MCF 10A (cell line): Measurements from ENCODE around the gene BUD13. TPM values are rescaled to one million over a fixed set of nuclear protein-coding genes. Genes with fewer than 3 reads are reported as not detected.

ENCODE experiments used
- BruUV-seq: library from RNA; stranded (reverse); fragments of 400-500 nt; replicated peaks from 2 replicates; lab custom pipeline; 2021; lab: Mats Ljungman, UMichigan
- CTCF ChIA-PET: fragments of 300-600 bp; sonication (Branson Sonifier 250); formaldehyde crosslinking; extraction: SDS; loops from one replicate; lab custom pipeline; 2021; ENCODE audit warnings: antibody characterized with exemption, inconsistent platforms; lab: Yijun Ruan, JAX
- POLR2A ChIA-PET: fragments of 300-600, 350-650 bp; sonication (Branson Sonifier 250); formaldehyde crosslinking; extraction: SDS; loops from one replicate; lab custom pipeline; 2020; ENCODE audit warnings: antibody characterized with exemption, inconsistent platforms; lab: Yijun Ruan, JAX
- DNase-seq: peaks from one replicate; pipeline ENCODE4 v3.0.0-alpha.2; 2018; ENCODE audit not compliant: unreplicated experiment
- H3K27ac Mint-ChIP-seq: one replicate; pipeline ENCODE4 v1.8.0; 2022; ENCODE audit warnings: mild to moderate bottlenecking, low read depth, mixed read lengths; ENCODE audit not compliant: unreplicated experiment
- H3K27me3 Mint-ChIP-seq: one replicate; pipeline ENCODE4 v1.8.0; 2022; ENCODE audit warnings: mixed read lengths; ENCODE audit not compliant: insufficient read depth, unreplicated experiment
- H3K36me3 Mint-ChIP-seq: one replicate; pipeline ENCODE4 v1.8.0; 2022; ENCODE audit warnings: mild to moderate bottlenecking, moderate library complexity, mixed read lengths; ENCODE audit not compliant: insufficient read depth, unreplicated experiment
- H3K4me1 Mint-ChIP-seq: one replicate; pipeline ENCODE4 v1.8.0; 2022; ENCODE audit warnings: mixed read lengths; ENCODE audit not compliant: insufficient read depth, unreplicated experiment
- H3K4me3 Mint-ChIP-seq: one replicate; pipeline ENCODE4 v1.8.0; 2022; ENCODE audit warnings: mild to moderate bottlenecking, moderate library complexity, mixed read lengths; ENCODE audit not compliant: unreplicated experiment
- H3K9me3 Mint-ChIP-seq: one replicate; pipeline ENCODE4 v1.8.0; 2022; ENCODE audit warnings: mixed read lengths; ENCODE audit not compliant: unreplicated experiment
- CTCF ChIP-seq: fragments of 200-600 bp; IDR thresholded peaks from one replicate; pipeline ENCODE4 v1.8.0; 2022; ENCODE audit warnings: antibody characterized with exemption, mild to moderate bottlenecking; ENCODE audit not compliant: unreplicated experiment
- intact Hi-C: fragments of 100-400 bp; cut with micrococcal nuclease; formaldehyde crosslinking; loops from 2 replicates; pipeline ENCODE4 v1.14.1; 2022
- total RNA-seq: library from RNA; stranded (reverse); gene quantifications from 2 replicates; pipeline ENCODE4 v1.2.3, GENCODE V29; 2022

The BUD13 gene
- total RNA-seq, 1 experiment from 2014 or later = 15.1 TPM

GRCh38 chr11:116788534-116788933 is 15.7 kb upstream of the BUD13 start:
- TF ChIP-seq CTCF = no peak
- Mint-ChIP-seq H3K9me3 (no peaks in the 10 kb centered on the region), H3K4me1 (peaks cover 28% of the 10 kb centered on the region), H3K27ac (peak overlapping the region; percentile 99), H3K36me3 (peaks cover 32% of the 10 kb centered on the region), H3K4me3 (peak overlapping the region; percentile 92), H3K27me3 (no peaks in the 10 kb centered on the region)
- CTCF ChIA-PET = interaction anchor here (1.7 to 9.7 kb wide), 3 partner anchors 46 to 92 kb away, joined by 4 to 124 read pairs (median 7); partner anchors contain the start of gene APOA1
- intact Hi-C loops = loop anchor here (1.0 kb wide), 1 partner anchor 318 kb away; no protein-coding TSS in a partner anchor
- POLR2A ChIA-PET = interaction anchor here (0.6 to 4.6 kb wide), 16 partner anchors 9 to 359 kb away, joined by 3 to 59 read pairs (median 4); partner anchors contain the start of genes BUD13, PAFAH1B2 and SIK3
- no TSS peak for BruUV-seq
- DNase-seq = no peak

DNA sequence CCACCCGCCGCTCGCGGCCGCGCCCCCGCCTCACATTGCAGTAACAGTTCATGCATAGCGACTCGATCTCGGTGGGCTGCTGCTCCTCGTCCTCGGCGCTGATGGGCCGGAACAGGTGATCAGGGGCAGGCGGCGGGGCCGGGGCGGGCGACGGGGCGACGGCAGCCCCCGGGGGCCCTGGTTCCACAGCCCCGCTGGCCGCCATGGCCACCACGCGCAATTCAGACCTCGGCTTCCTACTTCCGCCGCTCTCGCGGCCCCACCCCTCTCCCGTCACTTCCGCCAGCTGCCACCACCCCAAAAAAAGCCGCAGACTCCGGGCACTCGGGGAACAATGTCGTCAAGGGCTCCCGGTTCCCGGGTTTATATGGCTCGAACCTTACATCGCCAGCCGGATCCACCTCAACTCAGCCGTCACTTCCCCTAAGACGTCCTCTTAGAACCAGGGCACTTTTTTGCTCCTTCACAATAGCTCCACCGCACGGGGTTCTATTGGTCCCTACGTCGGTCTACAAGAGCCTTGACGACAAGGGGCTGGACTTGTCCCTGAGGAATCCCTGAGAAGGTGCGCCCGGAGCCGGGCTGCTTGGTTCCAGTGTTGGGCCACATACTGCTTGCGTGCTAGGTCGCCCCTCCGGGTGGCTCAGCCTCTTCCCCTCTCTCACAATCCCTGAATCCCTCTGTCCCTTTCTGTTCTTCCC is 15.1 kb upstream of the BUD13 start, which contains the start of gene ZPR1:
Gene ZPR1 (minus strand): TSS at position 238 of the 701 bp plus-strand sequence. CDS start 33 bp downstream, at position 205.
- H3K27ac Mint-ChIP-seq = peak within 1 kb of the TSS; percentile 99
- BruUV-seq = TSS peak; percentile 97
- peak within 1 kb of the TSS; percentile 92 for H3K4me3 Mint-ChIP-seq
- peak; percentile 58 for DNase-seq
- H3K4me1 Mint-ChIP-seq = peaks cover 28% of the 10 kb centered on the region
- no peaks in the 10 kb centered on the region for H3K27me3 Mint-ChIP-seq
- H3K9me3 Mint-ChIP-seq = no peaks in the 10 kb centered on the region
- no peak for TF ChIP-seq CTCF
- peaks cover 38% of the 10 kb centered on the region for H3K36me3 Mint-ChIP-seq
- ChIA-PET POLR2A (interaction anchor here (0.6 to 4.6 kb wide), 19 partner anchors 9 to 439 kb away, joined by 3 to 59 read pairs (median 4); partner anchors contain the start of genes BUD13, PAFAH1B2 and SIK3), CTCF (interaction anchor here (0.7 to 9.7 kb wide), 8 partner anchors 10 to 453 kb away, joined by 3 to 124 read pairs (median 4); partner anchors contain the start of genes APOA1 and PAFAH1B2)
- intact Hi-C loops = loop anchor here (1.0 kb wide), 1 partner anchor 318 kb away; no protein-coding TSS in a partner anchor

GRCh38 chr11:116787436-116787785 is 14.6 kb upstream of the BUD13 start:
- no peaks in the 10 kb centered on the region for H3K27me3 Mint-ChIP-seq
- no TSS peak for BruUV-seq
- POLR2A ChIA-PET = interaction anchor here (0.7 to 4.6 kb wide), 18 partner anchors 9 to 440 kb away, joined by 3 to 59 read pairs (median 4); partner anchors contain the start of genes BUD13, PAFAH1B2 and SIK3
- DNase-seq = no peak
- intact Hi-C loops = no loop called here
- peak overlapping the region; percentile 92 for H3K4me3 Mint-ChIP-seq
- peaks cover 43% of the 10 kb centered on the region for H3K36me3 Mint-ChIP-seq
- peaks cover 30% of the 10 kb centered on the region for H3K4me1 Mint-ChIP-seq
- CTCF ChIA-PET = interaction anchor here (0.7 to 9.7 kb wide), 8 partner anchors 9 to 453 kb away, joined by 3 to 124 read pairs (median 4); partner anchors contain the start of genes APOA1 and PAFAH1B2
- H3K27ac Mint-ChIP-seq = peak overlapping the region; percentile 99
- no peaks in the 10 kb centered on the region for H3K9me3 Mint-ChIP-seq
- TF ChIP-seq CTCF = no peak

DNA sequence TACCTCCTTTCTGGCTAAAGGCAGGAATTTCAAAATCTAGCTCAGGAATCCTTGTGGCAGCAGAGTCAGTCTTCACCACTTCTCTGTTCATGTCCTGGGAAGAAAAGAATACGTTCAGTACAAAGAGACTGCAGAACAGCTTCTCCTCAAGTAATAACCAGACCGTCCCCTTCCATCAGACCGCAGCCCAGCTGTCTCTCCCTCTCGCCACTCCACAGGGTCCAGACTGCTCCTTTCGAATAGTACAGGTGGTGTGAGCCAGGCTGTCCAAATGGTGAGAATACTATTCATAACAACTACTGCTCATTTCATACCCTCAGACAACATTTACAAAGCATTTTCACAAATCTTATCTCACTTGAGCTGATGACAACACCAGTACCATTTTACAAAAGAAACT is 14.2 kb upstream of the BUD13 start:
- ChIA-PET POLR2A (interaction anchor here (0.6 to 4.6 kb wide), 14 partner anchors 8 to 646 kb away, joined by 3 to 59 read pairs (median 5); partner anchors contain the start of genes BUD13, PAFAH1B2 and SIK3), CTCF (interaction anchor here (0.7 to 9.7 kb wide), 6 partner anchors 44 to 440 kb away, joined by 3 to 124 read pairs (median 4); partner anchors contain the start of genes APOA1 and PAFAH1B2)
- peaks cover 47% of the 10 kb centered on the region for H3K36me3 Mint-ChIP-seq
- no peaks in the 10 kb centered on the region for H3K27me3 Mint-ChIP-seq
- TSS peak; percentile 50 for BruUV-seq
- no peak for DNase-seq
- H3K4me1 Mint-ChIP-seq = peaks cover 35% of the 10 kb centered on the region
- TF ChIP-seq CTCF = no peak
- intact Hi-C loops = no loop called here
- H3K4me3 Mint-ChIP-seq = peak overlapping the region; percentile 92
- peak overlapping the region; percentile 99 for H3K27ac Mint-ChIP-seq
- no peaks in the 10 kb centered on the region for H3K9me3 Mint-ChIP-seq
